Fibroblast of upper back skin (primary cell): ENCODE results near the gene RAB3A.
"Not testable (repeated sequence)": the region's sequence is repeated elsewhere in the genome, so short reads cannot be mapped to it uniquely, and the experiment has no call there.

Experiments used
- DNase-seq: peaks from one replicate; pipeline ENCODE4 v3.0.0-alpha.2; 2013

The RAB3A gene

DNA sequence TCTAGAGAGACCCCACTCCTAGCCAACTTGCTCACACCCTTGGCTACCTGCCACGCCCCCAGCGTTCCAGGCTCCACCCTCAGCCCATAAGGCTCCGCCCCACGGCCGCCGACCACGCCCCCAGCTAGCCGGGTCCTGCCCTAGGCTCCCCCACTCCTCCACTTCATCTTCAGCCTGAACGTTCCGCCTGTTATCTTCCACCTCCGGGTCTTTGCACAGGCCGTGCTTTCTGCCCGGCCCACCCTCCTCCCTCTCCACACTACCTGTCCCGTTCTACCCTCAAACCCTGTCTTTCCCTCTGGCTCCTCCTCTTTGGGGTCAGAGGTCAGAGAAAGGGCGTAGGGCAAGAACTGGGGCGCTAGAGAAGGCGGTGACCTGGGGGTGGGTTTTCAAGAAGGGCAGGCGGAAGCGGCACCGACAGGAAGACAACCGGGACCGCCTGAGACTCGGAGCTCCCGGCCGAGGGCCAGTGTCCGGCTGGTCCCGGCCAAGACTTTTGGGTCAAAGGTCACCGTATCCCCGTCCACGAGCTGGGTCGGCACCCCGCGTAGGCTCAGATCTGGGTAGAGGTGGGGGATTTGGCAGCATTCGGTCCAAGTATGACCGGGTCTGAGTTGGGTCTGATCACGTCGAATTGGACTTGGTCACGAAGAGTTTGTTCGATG, 20.1 kb upstream of the RAB3A start:
- no peak for DNase-seq

DNA sequence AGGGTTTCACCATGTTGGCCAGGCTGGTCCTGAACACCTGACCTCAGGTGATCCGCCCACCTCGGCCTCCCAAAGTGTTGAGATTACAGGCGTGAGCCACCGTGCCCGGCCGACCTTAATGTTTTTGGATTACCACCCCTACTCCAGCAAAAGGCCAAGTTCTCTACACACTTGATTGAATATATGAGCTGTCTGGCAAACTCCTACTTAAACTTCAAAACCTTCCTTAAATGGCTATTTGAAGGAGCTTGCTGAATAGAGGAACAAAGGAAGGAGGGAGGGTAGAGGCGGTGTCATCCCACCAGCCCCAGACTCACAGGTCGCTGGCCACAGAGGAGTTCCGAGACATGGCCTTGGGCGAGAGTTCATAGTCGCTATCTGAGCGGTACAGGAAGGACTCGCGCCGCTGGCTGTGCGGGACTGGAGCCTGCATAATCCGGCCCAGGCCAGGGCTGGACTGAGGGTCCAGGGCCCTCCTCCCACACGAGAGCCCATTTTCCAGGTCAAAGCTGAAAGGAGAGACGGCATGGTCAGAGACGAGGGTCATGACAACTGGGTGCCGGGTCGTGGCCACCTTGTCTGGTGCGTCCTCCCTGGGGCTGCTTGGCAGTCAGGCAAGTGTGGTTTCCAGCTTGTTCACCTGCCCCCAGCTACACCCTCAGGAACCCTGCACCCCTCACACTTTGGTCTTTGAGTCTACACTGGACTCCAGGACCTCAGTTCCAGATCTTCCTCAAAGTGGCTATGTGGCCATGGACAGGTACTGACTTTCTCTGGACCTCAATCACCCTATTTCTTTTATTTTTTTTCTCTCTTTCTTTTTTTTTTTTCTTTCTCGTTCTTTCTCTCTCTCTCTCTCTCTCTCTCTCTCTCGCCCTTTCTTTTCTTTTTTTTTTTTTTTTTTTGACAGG, 18.2 kb upstream of the RAB3A start:
- no peak for DNase-seq

DNA sequence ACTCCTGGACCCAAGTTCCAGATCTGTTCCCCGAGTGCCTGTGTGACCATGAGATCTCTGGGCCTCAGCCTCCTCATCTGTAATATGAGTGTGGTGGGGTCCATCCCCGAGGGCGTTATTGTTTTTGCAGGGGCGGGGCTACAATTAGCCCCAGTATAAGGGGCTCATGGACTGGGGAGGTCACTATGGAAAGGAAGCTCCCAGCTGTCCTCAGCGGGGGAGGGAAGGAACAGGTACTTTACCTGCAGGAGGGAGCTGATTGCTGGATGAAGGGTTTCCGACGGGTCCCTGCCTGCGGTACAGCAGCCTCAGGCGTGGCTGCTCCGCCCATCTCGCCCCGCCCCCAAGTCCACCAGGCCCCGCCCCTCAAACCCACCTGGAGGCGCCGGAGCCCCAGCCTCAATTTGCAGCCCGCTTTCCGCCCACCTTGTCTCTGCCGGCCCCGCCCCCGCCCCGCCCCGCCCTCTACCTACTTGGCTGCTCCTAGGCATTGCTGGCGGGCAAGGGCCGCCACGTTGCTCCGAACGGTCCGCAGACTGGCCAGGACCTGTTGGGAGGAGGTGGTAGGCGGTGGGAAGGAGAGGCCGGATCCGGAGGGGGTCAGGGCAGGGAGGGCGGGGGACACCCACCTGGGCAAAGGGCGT, 16.9 kb upstream of the RAB3A start:
- no peak for DNase-seq

DNA sequence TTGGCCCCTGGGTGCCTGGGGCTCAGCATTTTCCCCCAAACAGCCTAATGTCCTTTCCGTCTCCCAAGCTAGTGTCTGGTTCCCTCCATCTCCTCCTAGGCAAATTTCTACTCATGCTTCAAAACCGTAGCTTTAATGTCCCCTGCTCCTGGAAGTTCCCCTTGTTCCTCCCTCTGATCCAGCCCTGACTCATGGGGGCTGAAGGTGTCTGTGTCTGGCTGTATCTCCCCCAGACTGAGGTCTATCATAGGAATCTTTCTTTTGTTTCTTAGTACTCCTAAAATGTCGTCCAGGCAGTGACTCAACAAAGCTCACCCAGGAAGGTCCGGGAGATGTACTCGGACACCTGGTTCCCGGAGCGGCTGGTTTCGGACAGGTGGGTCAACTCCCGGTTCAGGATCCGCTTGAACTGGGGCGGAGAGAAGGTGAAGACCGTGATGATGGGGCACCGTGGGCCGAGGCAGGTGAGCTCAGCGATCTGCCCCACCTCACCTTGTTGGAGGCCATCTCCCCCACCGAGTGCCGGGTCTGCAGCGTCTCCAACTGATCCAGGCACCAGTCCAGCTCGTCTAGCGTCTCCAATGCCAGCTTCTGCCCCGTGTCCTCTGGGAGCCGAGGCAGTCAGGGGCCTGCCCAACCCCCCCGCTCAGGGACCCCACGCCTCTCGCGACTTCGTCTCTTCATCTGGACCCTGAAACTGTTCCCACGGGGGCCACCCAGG, 16.2 kb upstream of the RAB3A start:
- no peak for DNase-seq

DNA sequence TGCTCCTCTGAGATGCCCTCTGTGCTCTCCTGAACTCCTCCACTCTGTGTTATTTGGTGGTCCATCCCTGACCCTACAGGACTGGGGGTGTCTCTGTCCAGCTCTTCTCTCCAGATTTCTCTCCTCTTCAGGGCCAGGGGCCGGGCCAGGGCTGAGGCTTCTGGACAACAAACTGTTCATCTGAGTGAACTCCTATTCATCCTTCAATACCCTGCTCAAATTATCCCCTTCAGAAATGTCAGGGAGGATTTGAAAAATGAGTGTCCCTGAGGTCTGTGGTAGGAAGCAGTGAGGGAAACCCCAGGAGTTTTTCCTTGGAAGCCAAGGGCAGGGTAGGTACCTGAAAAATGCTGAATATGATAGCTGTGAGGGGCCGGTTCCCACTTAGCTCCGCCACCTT, 14.8 kb upstream of the RAB3A start:
- DNase-seq, result no peak

DNA sequence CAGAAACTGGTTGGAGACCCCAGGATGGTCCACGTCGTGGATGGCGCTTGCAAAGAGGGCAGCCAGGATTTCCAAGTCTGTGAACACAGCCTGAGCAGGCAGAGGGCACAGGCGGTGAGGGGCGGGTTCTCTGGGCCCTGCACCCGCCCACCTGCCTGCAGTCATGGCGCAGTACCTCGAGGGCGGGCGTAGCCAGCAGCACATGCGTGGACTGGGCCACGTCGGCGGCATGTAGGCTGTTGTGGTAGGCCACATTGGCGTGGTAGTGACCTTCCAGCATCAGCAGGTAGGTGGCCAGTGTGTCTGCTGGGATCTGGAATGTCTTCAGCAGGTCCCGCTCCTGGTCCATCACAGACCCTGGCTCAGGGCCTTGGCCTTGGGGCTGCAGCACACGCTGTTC, 14.3 kb upstream of the RAB3A start:
- DNase-seq, result no peak

DNA sequence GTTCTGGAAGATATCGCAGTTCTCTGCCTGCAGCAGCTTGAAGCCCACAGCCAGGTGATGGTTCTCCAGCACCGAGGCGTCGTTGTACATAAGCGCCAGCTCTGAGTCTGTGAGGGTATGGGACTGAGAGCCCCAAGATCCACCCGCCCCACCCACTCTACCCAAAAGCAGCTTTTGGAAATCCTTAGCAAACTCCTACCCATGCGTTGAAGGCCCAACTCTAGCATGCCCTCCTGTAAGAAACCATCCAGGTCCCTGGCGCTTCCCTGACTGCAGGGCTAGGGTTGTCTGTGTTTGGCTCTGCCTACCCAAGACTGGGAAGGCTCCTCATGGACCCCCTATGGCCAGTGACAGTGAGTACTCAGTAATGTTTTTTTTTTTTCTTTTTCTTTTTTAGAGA, 12.9 kb upstream of the RAB3A start:
- no peak for DNase-seq

DNA sequence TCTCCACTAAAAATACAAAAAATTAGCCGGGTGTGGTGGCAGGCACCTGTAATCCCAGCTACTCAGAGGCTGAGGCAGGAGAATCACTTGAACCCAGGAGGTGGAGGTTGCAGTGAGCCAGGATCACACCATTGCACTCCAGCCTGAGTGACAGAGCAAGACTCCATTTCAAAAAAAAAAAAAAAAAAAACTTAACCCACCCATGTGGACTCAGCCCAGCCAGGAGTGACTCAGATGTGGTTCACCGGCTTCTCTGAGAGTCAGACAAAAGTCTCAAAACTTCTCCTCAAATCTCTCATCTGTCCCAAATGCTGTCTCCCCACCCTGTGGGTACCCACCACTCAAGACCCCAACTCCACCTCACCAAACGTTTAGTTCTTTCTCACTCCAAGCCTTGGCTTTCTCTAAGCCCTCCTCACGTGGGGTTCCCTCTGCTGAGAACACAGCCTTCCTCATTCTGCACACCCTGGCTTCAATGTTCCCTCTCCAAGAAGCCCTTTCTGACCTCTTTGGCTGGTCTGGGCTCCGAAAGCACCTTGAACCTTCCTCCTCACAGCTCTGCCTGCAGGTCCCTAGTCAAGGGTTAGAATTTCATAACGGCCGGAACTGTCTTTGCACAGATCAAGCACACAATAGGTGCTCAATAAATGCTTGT, 11.1 kb upstream of the RAB3A start:
- no peak for DNase-seq

DNA sequence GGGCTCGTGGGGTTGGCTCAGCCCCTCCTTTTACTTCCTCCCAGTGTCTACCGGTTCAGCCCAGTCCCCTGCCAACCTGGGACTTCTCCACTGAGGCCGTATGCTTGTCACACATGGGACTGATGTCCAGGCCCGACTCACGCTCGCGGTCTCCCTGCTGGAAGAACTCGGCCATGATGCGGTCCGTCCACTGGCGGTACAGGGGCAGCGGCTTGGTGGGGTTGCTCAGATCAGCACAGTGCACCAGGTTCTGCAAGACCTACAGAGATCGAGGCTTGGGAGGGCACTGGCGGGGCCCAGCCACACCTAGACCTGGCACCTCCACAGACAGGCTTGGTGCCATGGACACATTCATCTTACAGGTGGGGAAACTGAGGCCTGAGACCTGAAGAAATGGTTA, 7.8 kb upstream of the RAB3A start:
- no peak for DNase-seq

DNA sequence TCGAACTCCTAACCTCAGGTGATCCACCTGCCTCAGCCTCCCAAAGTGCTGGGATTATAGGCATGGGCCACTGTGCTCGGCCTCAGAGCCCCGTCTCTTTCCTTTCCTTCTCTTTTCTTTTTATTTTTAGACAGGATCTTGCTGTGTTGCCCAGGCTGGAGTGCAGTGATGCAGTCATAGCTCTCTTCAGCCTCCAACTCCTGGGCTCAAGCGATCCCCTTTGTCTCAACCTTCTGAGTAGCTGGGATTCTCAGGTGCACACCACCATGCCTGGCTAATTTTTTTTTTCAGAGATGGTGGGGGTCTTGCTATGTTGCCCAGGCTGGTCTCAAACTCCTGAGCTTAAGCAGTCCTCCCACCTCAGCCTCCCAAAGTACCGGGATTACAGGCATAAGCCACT, 6.1 kb upstream of the RAB3A start:
- DNase-seq, result not testable (repeated sequence)

DNA sequence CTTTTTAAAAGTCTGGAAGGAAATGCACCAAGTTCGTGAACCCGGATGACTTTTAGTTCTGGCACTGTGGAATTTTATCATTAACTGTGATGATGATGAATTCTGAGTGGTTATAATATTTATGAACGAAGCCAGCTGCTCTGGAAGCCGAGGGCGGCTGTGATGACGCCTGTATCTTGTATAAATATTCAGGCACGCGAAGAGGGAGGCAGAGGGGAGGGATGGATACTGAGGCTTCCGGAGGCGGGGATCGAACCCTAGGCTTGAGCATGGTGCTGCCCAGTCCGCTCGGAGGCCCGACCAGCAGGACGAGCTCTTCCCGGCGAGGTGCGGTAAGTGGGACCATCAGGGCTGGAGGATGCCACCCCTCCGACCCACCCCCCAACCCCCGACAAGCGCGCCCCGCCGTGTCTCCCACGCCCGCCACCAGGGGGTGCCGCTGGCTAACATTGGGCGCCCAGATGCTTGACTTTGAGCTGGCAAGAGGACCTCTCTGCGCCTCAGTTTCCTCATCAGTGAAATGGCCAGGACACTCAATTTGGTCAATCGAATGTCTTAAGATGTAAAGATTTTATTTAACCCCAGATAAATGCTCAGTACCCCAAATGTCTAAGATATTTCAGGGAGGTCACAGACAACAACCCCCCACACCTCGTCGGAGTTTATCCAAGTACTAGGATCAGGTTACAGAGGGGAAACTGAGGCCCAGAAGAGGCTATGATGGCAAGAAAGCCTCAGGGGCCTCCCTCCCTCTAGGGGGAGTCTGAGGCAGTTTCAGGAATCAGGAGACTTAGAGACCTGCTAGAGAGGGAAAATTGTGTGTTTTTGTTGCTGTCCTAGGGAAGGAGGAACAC, 4.5 kb upstream of the RAB3A start:
- DNase-seq, result peak; percentile 69

DNA sequence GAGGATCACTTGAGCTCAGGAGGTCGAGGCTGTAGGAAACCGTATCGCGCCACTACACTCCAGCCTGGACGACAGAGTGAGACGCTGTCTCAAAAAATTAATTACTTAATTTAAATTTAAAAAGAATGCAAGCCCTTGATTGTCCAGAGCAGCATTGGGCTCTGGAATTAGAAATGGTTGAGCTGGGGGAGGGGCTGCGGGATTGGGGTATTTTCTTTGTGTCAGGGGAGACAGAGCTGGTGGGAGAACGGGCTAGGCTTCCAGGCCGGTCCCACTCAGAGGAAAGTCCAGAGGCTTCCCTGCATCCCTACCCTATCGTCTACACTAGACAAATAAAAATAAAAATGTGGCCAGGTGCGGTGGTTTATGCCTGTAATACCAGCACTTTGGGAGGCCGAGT, 2.2 kb upstream of the RAB3A start:
- DNase-seq, result no peak

DNA sequence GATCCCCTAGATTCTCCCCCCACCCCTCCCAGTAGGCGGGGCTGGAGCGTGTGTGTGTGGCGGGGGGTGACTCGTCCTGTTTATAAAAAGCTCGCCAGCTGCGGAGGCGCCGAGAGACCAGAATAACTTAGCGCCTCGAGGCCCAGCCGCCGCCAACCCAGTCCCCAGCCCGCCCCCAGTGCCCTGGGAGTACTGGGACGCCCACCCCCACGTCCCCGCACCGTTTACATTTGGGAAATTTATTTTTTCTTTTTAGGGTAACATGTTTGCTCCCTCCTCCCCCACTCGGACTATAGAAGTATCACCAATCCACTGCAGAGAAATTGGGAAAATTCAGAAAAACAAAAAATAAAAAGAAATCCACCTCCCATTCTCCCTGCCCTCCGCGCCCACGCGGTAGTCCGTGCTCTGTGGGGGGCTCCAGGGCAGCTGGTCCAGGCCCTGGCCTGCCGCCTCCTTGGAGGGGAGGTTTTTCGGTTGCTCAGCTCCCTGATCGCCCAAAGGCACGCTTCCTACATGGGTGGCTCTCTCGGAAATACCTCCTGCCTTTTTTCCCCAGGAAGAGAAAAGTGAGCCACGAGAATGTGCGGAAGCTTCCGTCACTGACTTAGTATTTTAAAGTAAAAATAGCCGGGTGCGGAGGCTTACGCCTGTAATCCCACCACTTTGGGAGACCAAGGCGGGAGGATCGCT, 1.5 kb upstream of the RAB3A start:
- DNase-seq, result peak; percentile 74

DNA sequence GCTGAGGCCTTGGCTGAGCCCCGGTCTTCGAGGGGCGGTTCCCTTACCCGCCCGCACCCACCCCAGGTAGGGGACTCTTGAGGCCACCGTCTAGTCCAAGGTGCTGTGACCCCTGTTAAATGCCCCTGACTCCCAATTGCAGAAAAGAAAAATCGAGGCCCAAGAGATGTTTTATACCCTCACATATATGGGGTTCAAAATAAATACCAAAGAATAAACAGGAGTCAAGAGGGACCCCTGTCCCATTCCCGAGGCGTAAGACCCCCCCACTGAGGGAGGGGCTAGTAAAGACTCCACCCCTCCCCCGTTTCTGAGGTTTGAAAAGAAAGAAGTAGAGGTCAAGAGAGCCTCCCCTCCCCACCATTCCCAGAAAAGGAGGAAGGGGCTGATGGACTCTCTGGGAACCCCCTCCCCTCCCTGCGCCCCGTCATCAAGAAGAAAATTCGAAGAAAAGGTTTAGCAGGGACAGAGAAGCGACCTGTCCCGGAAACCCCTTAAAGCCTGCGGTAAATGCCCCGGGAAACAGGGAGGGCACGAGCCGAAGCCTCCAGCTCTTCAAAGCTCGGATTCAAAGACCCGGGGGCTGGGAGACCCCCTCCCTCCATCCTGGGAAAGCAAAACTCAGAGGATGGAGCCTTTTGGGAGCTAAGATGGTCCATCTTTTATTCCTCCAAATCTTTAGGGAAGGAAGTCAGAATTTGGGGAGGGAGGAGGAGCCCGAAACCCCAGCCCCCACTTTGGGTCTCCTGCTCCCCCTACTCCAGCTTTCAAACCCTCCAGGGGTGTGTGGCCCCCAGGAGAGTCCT, 755 bp upstream of the RAB3A start:
- peak; percentile 34 for DNase-seq

DNA sequence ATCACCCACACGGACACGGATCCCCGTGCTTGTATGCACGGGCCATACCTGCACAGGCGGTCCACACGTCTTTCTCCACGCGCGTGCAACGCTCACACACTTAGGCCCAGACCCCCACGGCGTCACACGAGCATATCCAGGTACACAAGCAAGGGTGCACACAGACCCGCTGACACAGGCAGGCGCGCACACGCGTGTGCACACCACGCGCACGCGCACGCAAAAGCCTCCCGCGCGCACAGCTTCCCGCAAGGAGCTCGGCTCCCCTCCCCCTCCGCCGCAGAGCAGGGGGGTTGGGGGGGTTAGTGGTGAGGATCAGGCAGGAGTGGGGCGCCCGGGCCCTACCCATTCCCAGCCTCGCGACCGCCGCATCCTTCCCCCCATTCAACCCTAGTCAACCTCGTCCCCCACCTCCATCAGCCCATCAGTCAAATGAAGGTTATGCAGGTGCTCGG, 407 bp downstream of the RAB3A start:
- DNase-seq, result no peak

DNA sequence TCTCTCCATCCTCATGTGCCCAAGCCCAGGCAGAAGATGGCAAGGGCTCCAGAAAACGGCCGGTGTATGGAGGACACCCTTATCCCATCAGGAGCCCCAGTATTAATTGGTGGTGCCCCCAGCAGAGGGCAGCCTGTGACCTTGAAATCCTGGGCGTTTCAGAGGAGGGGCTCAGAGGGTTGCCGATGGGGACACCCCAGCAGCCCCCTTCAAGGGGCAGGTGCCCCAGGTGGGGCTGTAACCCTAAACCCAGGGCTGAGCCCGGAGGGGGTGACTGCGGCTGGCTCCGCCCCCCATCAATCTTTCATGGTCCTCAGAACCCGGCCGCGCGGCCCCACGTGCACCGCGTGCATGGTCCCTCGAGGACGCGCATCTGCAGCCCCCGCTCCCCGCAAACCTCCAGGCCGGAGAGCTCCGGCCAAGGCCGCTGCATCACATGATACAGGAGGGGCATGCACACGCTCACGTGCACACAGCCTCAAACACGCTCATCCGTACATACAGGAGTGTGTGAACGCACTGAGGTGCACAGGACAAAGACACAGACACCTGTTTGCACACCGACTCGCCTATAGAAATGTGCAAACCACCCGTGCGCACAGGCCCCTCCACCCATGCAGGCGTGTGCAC, 949 bp downstream of the RAB3A start:
- no peak for DNase-seq

DNA sequence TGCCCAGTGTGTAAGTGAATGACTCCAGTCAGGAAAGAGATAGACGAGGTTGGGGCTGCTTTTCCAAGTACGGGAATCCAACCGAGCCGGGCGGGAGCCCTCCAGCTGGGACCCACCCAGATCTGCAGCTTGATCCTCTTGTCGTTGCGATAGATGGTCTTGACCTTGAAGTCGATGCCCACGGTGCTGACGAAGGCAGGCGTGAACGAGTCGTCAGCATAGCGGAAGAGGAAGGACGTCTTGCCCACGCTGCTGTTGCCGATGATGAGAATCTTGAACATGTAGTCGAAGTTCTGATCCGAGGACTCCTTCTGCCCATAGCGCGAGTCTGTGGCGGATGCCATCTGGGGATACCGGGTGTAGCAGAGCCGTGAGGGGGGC, 1.5 kb downstream of the RAB3A start:
- no peak for DNase-seq

DNA sequence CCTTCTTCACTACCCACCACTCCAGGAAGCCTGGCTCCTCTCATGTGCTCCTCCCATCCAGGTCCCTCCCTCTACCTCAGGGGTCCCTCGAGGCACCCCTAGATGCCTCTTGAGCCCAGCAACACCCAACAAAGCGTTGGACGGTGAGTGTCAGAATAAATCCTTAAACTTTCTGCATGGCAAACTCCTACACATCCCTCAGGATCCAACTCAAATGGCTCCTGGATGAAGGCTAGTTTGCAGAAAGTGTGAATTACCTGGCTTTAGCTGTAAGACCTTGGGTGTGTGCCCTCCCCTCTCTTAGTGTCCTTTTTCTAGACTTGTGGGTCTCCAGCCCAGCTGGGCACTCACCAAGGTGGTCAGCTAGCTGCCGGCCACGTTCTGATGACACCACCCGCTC, 5.5 kb downstream of the RAB3A start:
- DNase-seq, result no peak

DNA sequence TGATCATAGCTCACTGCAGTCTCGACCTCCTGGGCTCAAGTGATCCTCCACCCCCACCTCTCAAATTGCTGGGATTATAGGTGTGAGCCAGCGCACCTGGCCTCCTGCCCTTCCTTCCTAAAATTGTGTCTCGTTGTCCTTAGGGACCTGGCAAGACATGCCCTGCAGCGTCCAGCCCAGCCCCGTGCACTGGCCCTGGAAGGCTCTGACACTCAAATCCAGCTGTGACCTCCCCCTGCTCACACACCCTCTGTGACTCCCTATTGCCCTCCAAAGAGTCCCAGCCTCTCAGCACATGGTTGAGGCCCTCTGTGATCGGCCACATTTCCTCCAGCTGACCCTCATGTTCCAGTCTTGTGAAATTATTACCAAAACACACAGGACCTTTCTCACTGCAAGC, 5.9 kb downstream of the RAB3A start:
- DNase-seq, result no peak

DNA sequence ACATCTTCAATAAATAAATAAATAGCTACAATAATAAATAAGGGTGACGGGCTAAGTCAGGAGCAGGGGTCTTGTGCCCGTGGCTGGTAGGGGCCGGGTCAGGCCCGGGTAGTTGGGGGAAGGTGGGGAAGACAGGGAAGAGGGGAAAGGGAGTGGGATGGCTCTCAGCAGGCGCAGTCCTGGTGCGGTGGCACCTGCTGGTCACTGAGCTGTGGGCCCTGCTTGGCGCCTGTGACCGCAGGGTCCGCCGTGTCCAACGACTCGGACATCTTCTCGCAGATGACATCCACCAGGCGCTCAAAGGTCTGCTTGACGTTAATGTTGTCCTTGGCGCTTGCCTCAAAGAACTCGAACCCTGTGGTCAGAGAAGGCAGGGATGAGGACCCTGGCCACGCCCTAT, 6.5 kb downstream of the RAB3A start:
- DNase-seq, result no peak
